WERI-Rb-1 (cell line): Measurements from ENCODE around the gene KTI12.

Source experiments
- DNase-seq: peaks from one replicate; pipeline ENCODE4 v3.0.0-alpha.2; 2020
- H3K27ac ChIP-seq: fragments of 250-450 bp; sonication (Bioruptor Pico); 2 replicates; pipeline ENCODE4 v1.5.1; 2020; ENCODE audit warnings: mild to moderate bottlenecking, moderate library complexity
- H3K27me3 ChIP-seq: fragments of 250-450 bp; sonication (Bioruptor Pico); 2 replicates; pipeline ENCODE4 v1.5.1; 2021; ENCODE audit warnings: mild to moderate bottlenecking, low read depth, moderate library complexity; ENCODE audit not compliant: insufficient read depth, severe bottlenecking
- H3K36me3 ChIP-seq: fragments of 250-450 bp; sonication (Bioruptor Pico); 2 replicates; pipeline ENCODE4 v1.5.1; 2020; ENCODE audit warnings: mild to moderate bottlenecking, moderate library complexity
- H3K4me3 ChIP-seq: 2 replicates; pipeline ENCODE4 v1.5.1; 2011; ENCODE audit warnings: low read depth, mild to moderate bottlenecking, control low read depth, low read length
- H3K9me3 ChIP-seq: fragments of 250-450 bp; sonication (Bioruptor Pico); 2 replicates; pipeline ENCODE4 v1.5.1; 2021; ENCODE audit warnings: mild to moderate bottlenecking, moderate library complexity; ENCODE audit not compliant: severe bottlenecking
- TF ChIP-seq, protein P1 (sequence below): IDR thresholded peaks from 2 replicates; pipeline ENCODE4 v1.5.1; 2011; ENCODE audit warnings: low read depth, mild to moderate bottlenecking, control low read depth, inconsistent platforms, low read length

KTI12 gene

DNA sequence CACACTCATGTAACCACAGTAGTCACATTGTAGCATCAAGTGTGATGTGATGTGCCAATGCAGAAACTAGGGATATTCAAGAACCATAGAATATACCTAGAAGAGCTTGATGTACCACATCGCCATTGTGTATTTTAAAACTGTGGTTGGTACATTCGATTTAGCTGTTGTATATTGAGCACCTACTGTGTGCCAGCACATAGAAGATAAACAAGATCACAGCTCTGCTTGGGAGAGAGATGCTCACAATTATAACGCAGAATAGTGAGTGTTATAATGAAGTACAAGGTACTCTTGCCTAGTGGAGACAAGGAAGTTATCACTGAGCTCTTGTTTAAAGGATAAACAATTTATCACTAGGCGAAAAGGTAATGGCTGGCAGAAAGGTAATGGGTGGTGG is 27.2 kb upstream of the KTI12 start:
- TF ChIP-seq, protein P1, sequence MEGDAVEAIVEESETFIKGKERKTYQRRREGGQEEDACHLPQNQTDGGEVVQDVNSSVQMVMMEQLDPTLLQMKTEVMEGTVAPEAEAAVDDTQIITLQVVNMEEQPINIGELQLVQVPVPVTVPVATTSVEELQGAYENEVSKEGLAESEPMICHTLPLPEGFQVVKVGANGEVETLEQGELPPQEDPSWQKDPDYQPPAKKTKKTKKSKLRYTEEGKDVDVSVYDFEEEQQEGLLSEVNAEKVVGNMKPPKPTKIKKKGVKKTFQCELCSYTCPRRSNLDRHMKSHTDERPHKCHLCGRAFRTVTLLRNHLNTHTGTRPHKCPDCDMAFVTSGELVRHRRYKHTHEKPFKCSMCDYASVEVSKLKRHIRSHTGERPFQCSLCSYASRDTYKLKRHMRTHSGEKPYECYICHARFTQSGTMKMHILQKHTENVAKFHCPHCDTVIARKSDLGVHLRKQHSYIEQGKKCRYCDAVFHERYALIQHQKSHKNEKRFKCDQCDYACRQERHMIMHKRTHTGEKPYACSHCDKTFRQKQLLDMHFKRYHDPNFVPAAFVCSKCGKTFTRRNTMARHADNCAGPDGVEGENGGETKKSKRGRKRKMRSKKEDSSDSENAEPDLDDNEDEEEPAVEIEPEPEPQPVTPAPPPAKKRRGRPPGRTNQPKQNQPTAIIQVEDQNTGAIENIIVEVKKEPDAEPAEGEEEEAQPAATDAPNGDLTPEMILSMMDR = no peak
- Histone ChIP-seq H3K4me3 (no peak overlapping the region), H3K27ac (no peak overlapping the region), H3K36me3 (peaks cover 61% of the 10 kb centered on the region), H3K27me3 (no peaks in the 10 kb centered on the region), H3K9me3 (no peaks in the 10 kb centered on the region)
- no peak for DNase-seq

DNA sequence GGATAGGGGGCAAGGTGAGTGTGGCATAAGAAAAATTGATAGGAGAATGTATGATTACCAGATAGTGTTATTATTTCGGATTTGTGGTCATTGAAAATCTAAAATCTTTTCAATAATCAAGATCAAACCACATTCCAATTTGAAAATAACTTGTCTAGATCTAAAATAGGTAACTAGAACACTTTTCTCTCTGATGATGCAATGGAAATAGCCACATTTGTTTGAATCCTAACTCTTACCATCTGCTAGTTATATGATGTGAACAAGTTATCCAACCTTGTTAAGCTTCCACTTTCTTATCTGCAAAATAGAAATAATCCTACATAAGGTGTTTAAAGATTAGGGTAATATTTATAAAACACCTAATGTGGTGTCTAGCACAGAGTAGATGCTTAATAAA is 26.3 kb upstream of the KTI12 start:
- TF ChIP-seq, protein P1 = no peak

DNA sequence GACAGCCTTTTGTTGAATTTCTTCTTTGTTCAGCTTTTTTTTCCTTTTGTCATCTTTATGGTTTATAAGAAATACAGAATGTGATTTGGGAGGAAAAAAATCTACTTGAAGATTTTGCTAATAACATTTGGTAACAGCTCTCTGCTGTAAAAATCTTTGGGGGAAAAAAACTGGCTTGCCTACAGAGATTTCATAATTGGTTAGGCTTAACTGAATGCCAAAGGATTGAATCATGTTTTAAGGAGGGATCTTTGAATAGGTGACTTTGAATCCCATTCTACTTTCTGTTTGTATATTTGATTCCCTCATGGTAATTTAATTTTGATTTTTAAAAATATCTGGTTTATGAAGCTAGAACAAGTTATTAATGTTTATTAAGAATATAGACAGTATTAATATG is 25.7 kb upstream of the KTI12 start:
- H3K27ac ChIP-seq = no peak overlapping the region
- peaks cover 46% of the 10 kb centered on the region for H3K36me3 ChIP-seq
- no peak overlapping the region for H3K4me3 ChIP-seq
- no peak for DNase-seq
- H3K9me3 ChIP-seq = no peaks in the 10 kb centered on the region
- TF ChIP-seq, protein P1 = no peak
- no peaks in the 10 kb centered on the region for H3K27me3 ChIP-seq

More for the DNA sequence above, 26.3 kb upstream of the KTI12 start:
- H3K4me3 ChIP-seq = no peak overlapping the region
- no peak overlapping the region for H3K27ac ChIP-seq
- no peaks in the 10 kb centered on the region for H3K27me3 ChIP-seq
- no peaks in the 10 kb centered on the region for H3K9me3 ChIP-seq
- no peak for DNase-seq
- peaks cover 52% of the 10 kb centered on the region for H3K36me3 ChIP-seq

GRCh38 chr1:52057876-52058415 is 24.3 kb upstream of the KTI12 start:
- H3K36me3 ChIP-seq = peaks cover 35% of the 10 kb centered on the region
- H3K27me3 ChIP-seq = no peaks in the 10 kb centered on the region
- no peak overlapping the region for H3K4me3 ChIP-seq
- no peak for DNase-seq
- TF ChIP-seq, protein P1 = no peak
- no peak overlapping the region for H3K27ac ChIP-seq
- H3K9me3 ChIP-seq = no peaks in the 10 kb centered on the region

GRCh38 chr1:52057255-52057654 is 23.6 kb upstream of the KTI12 start:
- TF ChIP-seq, protein P1 = no peak
- Histone ChIP-seq H3K27me3 (no peaks in the 10 kb centered on the region), H3K9me3 (no peaks in the 10 kb centered on the region), H3K4me3 (peak overlapping the region; percentile 97), H3K36me3 (peaks cover 35% of the 10 kb centered on the region), H3K27ac (no peak overlapping the region; the same call in 1 of the 2 replicates)
- no peak for DNase-seq

GRCh38 chr1:52056937-52057231 is 23.3 kb upstream of the KTI12 start:
- H3K27me3 ChIP-seq = no peaks in the 10 kb centered on the region
- peaks cover 38% of the 10 kb centered on the region for H3K36me3 ChIP-seq
- TF ChIP-seq, protein P1 = no peak
- no peak for DNase-seq
- H3K4me3 ChIP-seq = peak overlapping the region; percentile 97
- H3K27ac ChIP-seq = peak overlapping the region; percentile 92
- no peaks in the 10 kb centered on the region for H3K9me3 ChIP-seq
